Measurements from ENCODE around the gene FOXP3. TPM values are rescaled to one million over a fixed set of nuclear protein-coding genes. Genes with fewer than 3 reads are reported as not detected.

FOXP3 gene
- total and polyA plus RNA-seq, 2 of the 8 experiments (the other 6 are each of a cell fraction or from before 2014, with no cell fraction given): 0.37 to 0.54 TPM

- TF ChIP-seq RAD21 (IDR thresholded peaks at IDR 0.05 in 1 of 2, conservative IDR thresholded peaks at IDR 0.05 in 1 of 2; ENCODE audit: low read depth in 2 of 2, low read length in 2 of 2) (no peak), CHD2 (IDR thresholded peaks at IDR 0.05; ENCODE audit: low read length) (no peak), TAF7 (optimal IDR thresholded peaks at IDR 0.05; ENCODE audit: borderline replicate concordance, low read depth, low read length) (no peak), SIRT6 (IDR thresholded peaks at IDR 0.05; ENCODE audit: low read length) (no peak), TBP (IDR thresholded peaks at IDR 0.05; ENCODE audit: low read depth, low read length) (no peak), TCF12 (IDR thresholded peaks at IDR 0.05; ENCODE audit: low read depth, low read length) (no peak), CEBPB (IDR thresholded peaks at IDR 0.05; ENCODE audit: low read depth, low read length) (no peak)
Measured at GRCh38 chrX:49286136-49286535, 21.6 kb upstream of the FOXP3 start (continued).

Measured in H1 (cell line).